Measurements from ENCODE around the gene RFC1.

GRCh38 chr4:39324897-39325613 is 41.1 kb downstream of the RFC1 start:
- TF ChIP-seq CTCF (IDR thresholded peaks at IDR 0.05 in 8 of 11, conservative IDR thresholded peaks at IDR 0.05 in 3 of 11) (no peak), POLR2A (IDR thresholded peaks at IDR 0.05) (no peak)

Data from spleen (tissue), 7 donors.